ENCODE results near the gene WDR88. TPM values are rescaled to one million over a fixed set of nuclear protein-coding genes. Genes with fewer than 3 reads are reported as not detected.

The WDR88 gene
- total and polyA plus RNA-seq, 4 donors, result 0.08 TPM; not detected in 2

DNA sequence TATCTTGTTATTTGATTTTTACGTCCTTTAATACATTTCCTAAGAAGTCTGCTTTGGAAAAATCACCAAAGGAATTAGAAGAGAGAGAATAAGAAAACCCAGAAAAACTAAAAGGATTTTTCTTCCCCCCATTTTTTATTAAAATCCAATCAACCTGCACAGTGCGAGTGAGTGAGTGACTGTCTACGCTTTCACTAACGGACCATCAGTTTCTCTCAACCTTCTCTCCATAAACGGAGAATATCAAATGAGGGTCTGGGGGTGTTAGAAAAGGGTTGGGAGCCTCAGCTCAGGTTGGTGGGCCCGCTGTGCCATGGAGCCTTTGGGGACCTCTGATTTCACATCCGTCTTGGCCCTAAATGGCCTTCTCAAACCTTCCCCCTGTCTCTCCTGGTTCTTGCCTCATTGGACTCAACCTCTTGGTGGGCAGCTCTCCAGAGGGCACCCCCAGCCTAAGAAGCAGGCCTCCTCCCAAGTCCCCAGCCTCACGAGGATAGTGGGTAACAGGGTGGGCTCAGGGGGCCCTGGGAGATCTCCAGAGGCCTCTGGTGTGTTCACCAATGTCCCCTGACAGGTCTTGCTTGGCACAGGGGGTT lies 61.5 kb downstream of the WDR88 start:
- TF ChIP-seq, protein P1, sequence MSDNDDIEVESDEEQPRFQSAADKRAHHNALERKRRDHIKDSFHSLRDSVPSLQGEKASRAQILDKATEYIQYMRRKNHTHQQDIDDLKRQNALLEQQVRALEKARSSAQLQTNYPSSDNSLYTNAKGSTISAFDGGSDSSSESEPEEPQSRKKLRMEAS (IDR thresholded peaks at IDR 0.05), result no peak
- TF ChIP-seq TAF1 (conservative IDR thresholded peaks at IDR 0.05), result no peak
- TF ChIP-seq GABPA (IDR thresholded peaks at IDR 0.05 in 1 of 2, conservative IDR thresholded peaks at IDR 0.05 in 1 of 2), result no peak
- no peak for TF ChIP-seq NR2F2 (IDR thresholded peaks at IDR 0.05)
- TF ChIP-seq, protein P2, sequence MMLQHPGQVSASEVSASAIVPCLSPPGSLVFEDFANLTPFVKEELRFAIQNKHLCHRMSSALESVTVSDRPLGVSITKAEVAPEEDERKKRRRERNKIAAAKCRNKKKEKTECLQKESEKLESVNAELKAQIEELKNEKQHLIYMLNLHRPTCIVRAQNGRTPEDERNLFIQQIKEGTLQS (IDR thresholded peaks at IDR 0.05), result no peak
- no peak for TF ChIP-seq RXRA (IDR thresholded peaks at IDR 0.05)
- TF ChIP-seq HNF4G (IDR thresholded peaks at IDR 0.05), result no peak
- no peak for TF ChIP-seq YY1 (IDR thresholded peaks at IDR 0.05)
- TF ChIP-seq RAD21 (IDR thresholded peaks at IDR 0.05), result no peak
- no peak for TF ChIP-seq SP1 (IDR thresholded peaks at IDR 0.05)
- TF ChIP-seq JUND (IDR thresholded peaks at IDR 0.05), result no peak
- TF ChIP-seq, protein P3, sequence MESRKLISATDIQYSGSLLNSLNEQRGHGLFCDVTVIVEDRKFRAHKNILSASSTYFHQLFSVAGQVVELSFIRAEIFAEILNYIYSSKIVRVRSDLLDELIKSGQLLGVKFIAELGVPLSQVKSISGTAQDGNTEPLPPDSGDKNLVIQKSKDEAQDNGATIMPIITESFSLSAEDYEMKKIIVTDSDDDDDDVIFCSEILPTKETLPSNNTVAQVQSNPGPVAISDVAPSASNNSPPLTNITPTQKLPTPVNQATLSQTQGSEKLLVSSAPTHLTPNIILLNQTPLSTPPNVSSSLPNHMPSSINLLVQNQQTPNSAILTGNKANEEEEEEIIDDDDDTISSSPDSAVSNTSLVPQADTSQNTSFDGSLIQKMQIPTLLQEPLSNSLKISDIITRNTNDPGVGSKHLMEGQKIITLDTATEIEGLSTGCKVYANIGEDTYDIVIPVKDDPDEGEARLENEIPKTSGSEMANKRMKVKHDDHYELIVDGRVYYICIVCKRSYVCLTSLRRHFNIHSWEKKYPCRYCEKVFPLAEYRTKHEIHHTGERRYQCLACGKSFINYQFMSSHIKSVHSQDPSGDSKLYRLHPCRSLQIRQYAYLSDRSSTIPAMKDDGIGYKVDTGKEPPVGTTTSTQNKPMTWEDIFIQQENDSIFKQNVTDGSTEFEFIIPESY (IDR thresholded peaks at IDR 0.05), result no peak
- TF ChIP-seq HNF4A (conservative IDR thresholded peaks at IDR 0.05), result no peak
- peaks cover 7 to 16% (median 10%) of the 10 kb centered on the region in 4 donors for H3K4me1 ChIP-seq (ENCODE audit: control insufficient read depth in 4 of 4, insufficient read depth in 4 of 4, low read length in 3 of 4)
- WGBS, result 89% methylated on average over 8 of the region's 8 CpGs
- H3K9ac ChIP-seq (ENCODE audit: low read depth in 1 of 2, low read length in 2 of 2), result no peak overlapping the region
- H3K36me3 ChIP-seq (ENCODE audit: control insufficient read depth in 4 of 4, insufficient read depth in 3 of 4, low read depth in 1 of 4, low read length in 3 of 4), result peaks cover 0 to 11% (median 2%) of the 10 kb centered on the region in 4 donors
- H3K27ac ChIP-seq (ENCODE audit: low read depth in 1 of 2, low read length in 2 of 2), result no peak overlapping the region
- H3K9me3 ChIP-seq (ENCODE audit: control insufficient read depth in 4 of 4, low read length in 3 of 4), result no peaks in the 10 kb centered on the region
- DNase-seq (ENCODE audit: low spot score), result no peak
- H3K27me3 ChIP-seq (ENCODE audit: control insufficient read depth in 4 of 4, insufficient read depth in 4 of 4, low read length in 3 of 4), result no peaks in the 10 kb centered on the region
- H3K4me3 ChIP-seq (ENCODE audit: low read depth in 1 of 3, low read length in 3 of 3), result no peak overlapping the region

DNA sequence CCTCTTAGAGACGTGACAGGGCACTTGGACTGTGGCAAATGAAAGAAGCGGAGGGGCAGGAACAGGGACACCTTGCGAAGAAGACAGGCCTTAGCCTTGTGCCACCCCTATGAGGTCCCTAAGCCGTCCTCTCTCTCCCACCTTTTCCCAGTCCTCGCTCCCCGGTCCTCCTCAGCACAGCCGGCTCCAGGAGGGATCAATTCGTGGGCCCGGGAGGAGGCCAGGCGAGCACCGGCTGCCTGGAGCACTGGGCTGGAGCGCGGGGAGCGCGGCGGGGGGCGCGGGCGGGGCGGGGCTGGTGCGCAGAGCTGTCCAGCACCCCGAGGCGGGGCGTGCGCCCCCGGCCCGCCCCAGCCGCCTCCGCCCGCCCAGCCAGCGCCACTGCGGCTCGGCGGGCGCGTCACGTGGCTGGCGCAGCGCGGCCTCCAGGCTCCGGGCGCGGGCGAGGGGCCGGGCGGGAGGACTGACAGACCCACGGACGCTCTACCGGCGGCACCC lies 62.0 kb downstream of the WDR88 start, which contains the start of gene LRP3:
TSS of gene LRP3 (plus strand) at position 466 of the 498 bp plus-strand sequence. CDS start 456 bp downstream, outside the sequence.
- Histone ChIP-seq H3K4me3 (ENCODE audit: low read depth in 1 of 3, low read length in 3 of 3) (peak within 1 kb of the TSS; percentile 11 to 88 (median 68)), H3K27ac (ENCODE audit: low read depth in 1 of 2, low read length in 2 of 2) (peak within 1 kb of the TSS; percentile 78 to 86), H3K4me1 (ENCODE audit: control insufficient read depth in 4 of 4, insufficient read depth in 4 of 4, low read length in 3 of 4) (peaks cover 7 to 16% (median 10%) of the 10 kb centered on the region in 4 donors), H3K9me3 (ENCODE audit: control insufficient read depth in 4 of 4, low read length in 3 of 4) (no peaks in the 10 kb centered on the region), H3K36me3 (ENCODE audit: control insufficient read depth in 4 of 4, insufficient read depth in 3 of 4, low read depth in 1 of 4, low read length in 3 of 4) (peaks cover 0 to 13% (median 4%) of the 10 kb centered on the region in 4 donors), H3K27me3 (ENCODE audit: control insufficient read depth in 4 of 4, insufficient read depth in 4 of 4, low read length in 3 of 4) (no peaks in the 10 kb centered on the region), H3K9ac (ENCODE audit: low read depth in 1 of 2, low read length in 2 of 2) (no peak within 1 kb of the TSS)
- peak; percentile 49 for DNase-seq (ENCODE audit: low spot score)
- TF ChIP-seq FOXA2 (IDR thresholded peaks at IDR 0.05) (no peak), TAF1 (conservative IDR thresholded peaks at IDR 0.05) (no peak), JUND (IDR thresholded peaks at IDR 0.05) (no peak)
- TF ChIP-seq, protein P4, sequence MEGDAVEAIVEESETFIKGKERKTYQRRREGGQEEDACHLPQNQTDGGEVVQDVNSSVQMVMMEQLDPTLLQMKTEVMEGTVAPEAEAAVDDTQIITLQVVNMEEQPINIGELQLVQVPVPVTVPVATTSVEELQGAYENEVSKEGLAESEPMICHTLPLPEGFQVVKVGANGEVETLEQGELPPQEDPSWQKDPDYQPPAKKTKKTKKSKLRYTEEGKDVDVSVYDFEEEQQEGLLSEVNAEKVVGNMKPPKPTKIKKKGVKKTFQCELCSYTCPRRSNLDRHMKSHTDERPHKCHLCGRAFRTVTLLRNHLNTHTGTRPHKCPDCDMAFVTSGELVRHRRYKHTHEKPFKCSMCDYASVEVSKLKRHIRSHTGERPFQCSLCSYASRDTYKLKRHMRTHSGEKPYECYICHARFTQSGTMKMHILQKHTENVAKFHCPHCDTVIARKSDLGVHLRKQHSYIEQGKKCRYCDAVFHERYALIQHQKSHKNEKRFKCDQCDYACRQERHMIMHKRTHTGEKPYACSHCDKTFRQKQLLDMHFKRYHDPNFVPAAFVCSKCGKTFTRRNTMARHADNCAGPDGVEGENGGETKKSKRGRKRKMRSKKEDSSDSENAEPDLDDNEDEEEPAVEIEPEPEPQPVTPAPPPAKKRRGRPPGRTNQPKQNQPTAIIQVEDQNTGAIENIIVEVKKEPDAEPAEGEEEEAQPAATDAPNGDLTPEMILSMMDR (IDR thresholded peaks at IDR 0.05; ENCODE audit: low read depth, low read length, missing input control), result no peak
- TF ChIP-seq, protein P5, sequence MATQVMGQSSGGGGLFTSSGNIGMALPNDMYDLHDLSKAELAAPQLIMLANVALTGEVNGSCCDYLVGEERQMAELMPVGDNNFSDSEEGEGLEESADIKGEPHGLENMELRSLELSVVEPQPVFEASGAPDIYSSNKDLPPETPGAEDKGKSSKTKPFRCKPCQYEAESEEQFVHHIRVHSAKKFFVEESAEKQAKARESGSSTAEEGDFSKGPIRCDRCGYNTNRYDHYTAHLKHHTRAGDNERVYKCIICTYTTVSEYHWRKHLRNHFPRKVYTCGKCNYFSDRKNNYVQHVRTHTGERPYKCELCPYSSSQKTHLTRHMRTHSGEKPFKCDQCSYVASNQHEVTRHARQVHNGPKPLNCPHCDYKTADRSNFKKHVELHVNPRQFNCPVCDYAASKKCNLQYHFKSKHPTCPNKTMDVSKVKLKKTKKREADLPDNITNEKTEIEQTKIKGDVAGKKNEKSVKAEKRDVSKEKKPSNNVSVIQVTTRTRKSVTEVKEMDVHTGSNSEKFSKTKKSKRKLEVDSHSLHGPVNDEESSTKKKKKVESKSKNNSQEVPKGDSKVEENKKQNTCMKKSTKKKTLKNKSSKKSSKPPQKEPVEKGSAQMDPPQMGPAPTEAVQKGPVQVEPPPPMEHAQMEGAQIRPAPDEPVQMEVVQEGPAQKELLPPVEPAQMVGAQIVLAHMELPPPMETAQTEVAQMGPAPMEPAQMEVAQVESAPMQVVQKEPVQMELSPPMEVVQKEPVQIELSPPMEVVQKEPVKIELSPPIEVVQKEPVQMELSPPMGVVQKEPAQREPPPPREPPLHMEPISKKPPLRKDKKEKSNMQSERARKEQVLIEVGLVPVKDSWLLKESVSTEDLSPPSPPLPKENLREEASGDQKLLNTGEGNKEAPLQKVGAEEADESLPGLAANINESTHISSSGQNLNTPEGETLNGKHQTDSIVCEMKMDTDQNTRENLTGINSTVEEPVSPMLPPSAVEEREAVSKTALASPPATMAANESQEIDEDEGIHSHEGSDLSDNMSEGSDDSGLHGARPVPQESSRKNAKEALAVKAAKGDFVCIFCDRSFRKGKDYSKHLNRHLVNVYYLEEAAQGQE (IDR thresholded peaks at IDR 0.05), result no peak
- WGBS, result 6% methylated on average over 50 of the region's 50 CpGs
